Measurements from ENCODE around the gene RAB33B.
"Not testable (repeated sequence)": the region's sequence is repeated elsewhere in the genome, so short reads cannot be mapped to it uniquely, and the experiment has no call there.

RAB33B gene

DNA sequence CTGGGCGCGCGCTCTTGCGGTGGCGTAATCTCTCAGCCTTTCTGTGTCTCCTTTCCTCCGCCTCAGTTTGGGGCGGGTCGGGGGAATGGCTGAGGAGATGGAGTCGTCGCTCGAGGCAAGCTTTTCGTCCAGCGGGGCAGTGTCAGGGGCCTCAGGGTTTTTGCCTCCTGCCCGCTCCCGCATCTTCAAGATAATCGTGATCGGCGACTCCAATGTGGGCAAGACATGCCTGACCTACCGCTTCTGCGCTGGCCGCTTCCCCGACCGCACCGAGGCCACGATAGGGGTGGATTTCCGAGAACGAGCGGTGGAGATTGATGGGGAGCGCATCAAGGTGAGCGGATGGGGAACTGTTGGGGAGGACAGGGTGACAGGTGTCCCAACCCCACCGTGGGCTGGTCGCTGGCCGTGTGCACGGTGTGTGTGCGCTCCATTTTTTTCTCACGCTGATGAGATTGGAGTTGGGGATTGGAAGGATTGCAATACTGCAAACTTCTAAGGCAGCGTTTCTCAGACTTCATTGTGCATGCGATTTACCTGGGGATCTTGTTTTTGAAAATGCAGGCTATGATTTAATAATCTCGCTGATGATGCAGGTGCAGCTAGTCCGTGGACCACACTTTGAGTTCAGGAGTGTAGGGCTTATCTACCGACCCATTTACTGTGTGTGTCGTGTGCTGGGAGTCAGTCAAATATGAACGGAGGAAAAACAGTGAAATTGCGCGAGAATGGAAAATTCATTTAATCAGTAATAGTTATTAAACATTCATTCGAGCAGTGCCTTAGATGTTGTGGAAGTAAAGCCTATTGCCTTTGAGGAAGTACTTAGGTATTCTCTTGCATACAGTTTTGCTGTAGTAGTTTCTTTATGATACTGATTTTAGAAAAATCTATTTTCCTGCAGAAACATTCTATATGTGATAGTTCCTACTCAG is at the start of gene RAB33B:
Gene RAB33B, plus strand, starts transcription at position 11 of the 935 bp plus-strand sequence. Its CDS starts 75 bp downstream, at position 86.
- no peak for DNase-seq

GRCh38 chr4:139410312-139410711 is 43.6 kb upstream of the RAB33B start:
- DNase-seq, result no peak

DNA sequence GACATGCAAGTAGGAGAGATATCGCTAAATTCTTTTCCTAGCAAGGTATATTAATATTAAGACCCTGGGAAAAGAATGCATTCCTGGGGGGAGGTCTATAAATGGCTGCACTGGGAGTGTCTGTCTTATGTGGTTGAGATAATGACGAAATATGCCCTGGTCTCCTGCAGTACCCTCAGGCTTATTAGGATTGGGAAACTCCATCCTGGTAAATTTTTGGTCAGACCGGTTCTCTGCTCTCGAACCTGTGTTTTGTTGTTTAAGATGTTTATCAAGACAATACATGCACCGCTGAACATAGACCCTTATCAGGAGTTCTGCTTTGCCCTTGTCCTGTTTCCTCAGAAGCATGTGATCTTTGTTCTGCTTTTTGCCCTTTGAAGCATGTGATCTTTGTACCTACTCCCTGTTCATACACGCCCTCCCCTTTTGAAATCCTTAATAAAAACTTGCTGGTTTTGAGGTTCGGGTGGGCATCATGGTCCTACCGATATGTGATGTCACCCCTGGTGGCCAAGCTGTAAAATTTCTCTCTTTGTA is 39.2 kb upstream of the RAB33B start:
- DNase-seq, result not testable (repeated sequence)

- DNase-seq, result peak; percentile 0
These were observed 37.7 kb upstream of the RAB33B start for GRCh38 chr4:139416073-139416673.

DNA sequence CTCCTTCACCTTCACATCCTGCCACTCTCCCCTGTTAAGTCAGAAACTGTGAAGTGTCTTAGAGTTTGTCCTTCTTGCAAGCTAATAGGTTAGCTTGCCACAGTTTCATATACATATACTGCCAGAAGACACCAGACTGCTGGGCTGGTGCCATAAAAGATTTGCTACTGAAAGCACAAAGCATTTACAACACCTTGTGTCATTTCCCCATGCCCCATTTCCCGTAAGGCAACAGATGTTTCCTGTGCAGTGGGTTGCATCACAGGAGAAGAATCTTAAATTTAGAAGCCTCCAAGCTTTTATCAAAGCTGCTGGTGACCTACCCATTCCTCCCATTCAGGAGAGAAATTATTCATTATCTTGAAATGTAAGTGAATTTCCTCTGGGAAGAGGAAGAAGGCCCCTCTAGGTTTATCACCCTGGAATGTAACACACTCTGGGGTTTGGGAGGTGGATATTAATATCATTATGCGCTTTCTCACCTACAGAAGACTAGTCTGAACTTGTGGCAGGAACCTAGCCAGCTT is 34.5 kb upstream of the RAB33B start:
- DNase-seq, result no peak

- no peak for DNase-seq
These were observed 33.3 kb upstream of the RAB33B start for GRCh38 chr4:139420652-139421051.

GRCh38 chr4:139436122-139436521 is 17.8 kb upstream of the RAB33B start:
- no peak for DNase-seq

GRCh38 chr4:139438141-139438540 is 15.8 kb upstream of the RAB33B start:
- no peak for DNase-seq

DNA sequence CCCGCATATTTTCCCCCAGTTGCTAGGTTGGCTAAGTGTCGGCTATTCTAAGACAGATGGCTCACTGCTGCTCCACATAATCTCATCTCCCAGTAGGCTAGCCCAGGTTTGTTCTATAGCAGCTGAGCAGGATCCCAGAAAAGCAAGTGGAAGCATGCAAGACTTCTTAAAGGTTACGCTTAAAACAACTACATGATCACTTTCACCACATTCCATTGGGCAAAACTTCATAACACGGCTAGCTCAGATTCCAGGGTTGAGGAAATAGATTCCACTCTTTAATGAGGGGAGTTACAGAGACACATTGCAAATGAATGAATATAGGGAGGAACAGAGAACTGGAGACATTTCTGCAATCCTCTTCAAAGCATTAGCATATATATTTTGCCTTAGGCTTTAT is 12.9 kb upstream of the RAB33B start:
- no peak for DNase-seq

DNA sequence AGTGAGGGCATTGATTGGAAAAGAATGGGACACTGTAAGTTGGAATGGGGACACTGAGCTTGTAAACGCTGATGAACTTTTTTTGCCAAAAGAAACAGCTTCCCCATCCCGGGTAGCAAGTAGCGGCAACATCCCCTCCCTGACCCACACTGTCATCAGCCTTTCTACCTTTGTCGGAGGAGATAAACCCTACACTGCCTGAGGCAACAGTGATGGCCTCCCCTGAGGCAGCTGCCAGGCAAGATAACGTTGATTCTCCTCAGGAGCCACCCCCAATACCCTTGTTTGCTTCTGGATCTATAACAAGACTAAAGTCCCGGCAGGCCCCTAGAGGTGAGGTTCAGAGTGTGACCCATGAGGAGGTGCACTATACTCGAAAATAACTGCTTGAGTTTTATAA is 10.3 kb upstream of the RAB33B start:
- DNase-seq, result no peak

- DNase-seq, result not testable (repeated sequence)
These were observed 9.0 kb upstream of the RAB33B start for GRCh38 chr4:139444881-139445280.

GRCh38 chr4:139447078-139447477 is 6.8 kb upstream of the RAB33B start:
- DNase-seq, result not testable (repeated sequence)

- DNase-seq, result no peak
These were observed 3.3 kb upstream of the RAB33B start for GRCh38 chr4:139450586-139450985.

- DNase-seq, result no peak
These were observed 1.9 kb upstream of the RAB33B start for GRCh38 chr4:139451997-139452396.

- no peak for DNase-seq
These were observed 915 bp upstream of the RAB33B start for GRCh38 chr4:139453041-139453370.

DNA sequence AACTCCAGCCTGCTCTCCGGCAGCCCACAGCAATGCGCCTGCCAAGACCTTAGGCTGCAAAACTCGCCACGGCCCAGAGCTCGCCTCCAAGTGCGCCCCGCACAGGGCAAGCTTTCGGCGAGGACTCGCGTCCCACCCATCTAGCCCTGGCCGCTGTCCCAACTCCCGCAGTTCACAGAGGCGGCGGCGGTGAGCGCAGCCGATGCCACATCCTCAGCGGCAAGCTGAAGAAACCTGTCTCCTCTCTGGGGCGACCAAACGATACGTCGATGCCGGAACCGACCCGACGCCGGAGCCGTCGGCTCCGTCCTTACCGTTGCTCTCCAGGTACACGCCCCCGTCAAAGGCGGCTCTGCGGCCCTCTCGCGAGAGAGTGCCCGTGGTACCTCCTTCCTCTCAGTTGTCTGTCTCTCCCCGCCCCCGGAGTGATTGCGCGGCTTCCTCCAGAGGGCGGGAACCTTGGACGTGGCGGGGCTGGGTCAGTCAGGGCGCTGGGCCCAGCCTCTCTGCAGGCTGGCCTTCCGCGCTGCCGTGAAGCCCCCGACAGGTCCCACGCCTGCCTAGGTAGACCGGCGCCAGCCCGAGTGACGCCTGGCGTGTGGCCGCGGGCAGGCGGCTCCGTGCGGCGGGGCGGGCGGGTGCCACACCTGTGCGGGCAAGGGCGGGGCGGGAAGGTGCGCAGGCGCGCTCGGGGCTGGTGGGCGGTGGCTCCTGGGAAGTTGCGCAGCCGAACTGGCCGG is 380 bp upstream of the RAB33B start:
- peak; percentile 70 for DNase-seq

DNA sequence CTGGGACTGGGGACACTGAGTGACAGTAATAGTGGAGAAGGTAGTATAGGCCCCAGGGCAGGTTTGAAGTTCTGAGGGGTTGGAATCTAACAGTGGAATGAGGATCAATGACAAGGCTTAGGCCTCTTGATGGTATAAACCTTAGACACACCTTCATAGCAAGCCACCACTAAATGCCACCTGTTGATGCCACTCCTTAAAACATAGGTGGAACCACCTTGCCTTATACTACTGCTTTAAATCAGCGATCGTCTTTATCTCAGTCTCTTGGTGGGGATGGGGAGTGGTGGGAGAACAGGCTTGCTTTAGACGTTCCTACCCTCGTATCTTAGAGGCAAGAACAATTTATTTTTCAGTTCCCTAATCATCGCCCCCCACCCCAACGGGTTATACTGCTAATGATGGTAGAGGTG is 1.2 kb downstream of the RAB33B start:
- DNase-seq, result no peak

DNA sequence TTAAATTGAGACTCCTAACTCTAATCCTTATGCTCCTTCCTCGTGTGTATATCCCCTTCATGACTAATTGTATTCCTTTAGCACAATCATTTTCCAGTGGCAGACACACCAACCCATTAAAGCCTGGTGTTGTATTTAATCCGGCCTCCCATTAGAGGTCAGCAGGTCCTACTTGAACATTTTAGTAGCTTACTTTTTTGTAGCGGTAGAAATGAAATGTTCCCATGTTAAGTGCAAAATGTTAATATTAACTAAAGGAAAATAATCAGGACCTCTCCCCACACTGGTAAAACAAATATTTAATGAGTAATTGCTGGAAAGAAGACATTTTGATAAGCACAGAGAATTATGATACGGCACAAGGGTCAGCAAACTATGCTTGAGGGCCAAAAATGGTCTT is 3.4 kb downstream of the RAB33B start:
- DNase-seq, result no peak

DNA sequence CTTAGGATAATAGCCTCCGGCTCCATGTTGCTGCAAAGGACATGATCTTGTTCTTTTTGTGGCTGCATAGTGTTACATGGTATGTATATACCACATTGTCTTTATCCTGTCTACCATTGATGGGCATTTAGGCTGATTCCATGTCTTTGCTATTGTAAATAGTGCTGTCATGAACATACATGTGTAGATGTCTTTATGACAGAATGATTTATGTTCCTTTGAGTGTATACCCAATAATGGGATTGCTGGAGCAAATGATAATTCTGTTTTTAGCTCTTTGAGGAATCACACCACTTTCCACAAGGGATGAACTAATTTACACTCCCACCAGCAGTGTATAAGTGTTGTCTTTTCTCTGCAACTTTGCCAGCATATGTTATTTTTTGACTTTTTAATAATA is 4.6 kb downstream of the RAB33B start:
- DNase-seq, result no peak

- DNase-seq, result no peak
These were observed 5.1 kb downstream of the RAB33B start for GRCh38 chr4:139458999-139459398.

GRCh38 chr4:139460565-139460964 is 6.6 kb downstream of the RAB33B start:
- DNase-seq, result no peak

- no peak for DNase-seq
These were observed 7.2 kb downstream of the RAB33B start for GRCh38 chr4:139461022-139461628.

DNA sequence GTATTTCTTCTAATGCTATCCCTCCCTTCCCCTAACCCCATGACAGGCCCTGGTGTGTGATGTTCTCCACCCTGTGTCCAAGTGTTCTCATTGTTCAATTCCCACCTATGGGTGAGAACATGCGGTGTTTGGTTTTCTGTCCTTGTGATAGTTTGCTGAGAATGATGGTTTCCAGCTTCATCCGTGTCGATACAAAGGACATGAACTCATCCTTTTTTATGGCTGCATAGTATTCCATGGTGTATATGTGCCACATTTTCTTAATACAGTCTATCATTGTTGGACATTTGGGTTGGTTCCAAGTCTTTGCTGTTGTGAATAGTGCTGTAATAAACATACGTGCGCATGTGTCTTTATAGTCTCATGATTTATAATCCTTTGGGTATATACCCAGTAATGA is 10.6 kb downstream of the RAB33B start:
- not testable (repeated sequence) for DNase-seq

All from NCI-H1417 treated with DMSO at 0.1 percent for 48 hours (cell line).